A673 (cell line): ENCODE measurements around the gene MRPL38.

Source experiments
- EZH2 ChIP-seq: fragments of 200-600 bp; sonication (generic); IDR thresholded peaks from 2 replicates; pipeline ENCODE4 v1.6.1; 2017; ENCODE audit warnings: borderline replicate concordance, low read depth, mild to moderate bottlenecking, mixed read lengths, antibody characterized with exemption, low read length; ENCODE audit not compliant: poor library complexity, severe bottlenecking
- TF ChIP-seq, protein P1 (sequence below): fragments of 300-800, 200-600 bp; sonication (generic); conservative IDR thresholded peaks from 2 replicates; pipeline ENCODE4 v1.5.1; 2017; ENCODE audit warnings: low read depth, mild to moderate bottlenecking, antibody characterized with exemption, low read length, moderate library complexity, mixed read lengths

DNA sequence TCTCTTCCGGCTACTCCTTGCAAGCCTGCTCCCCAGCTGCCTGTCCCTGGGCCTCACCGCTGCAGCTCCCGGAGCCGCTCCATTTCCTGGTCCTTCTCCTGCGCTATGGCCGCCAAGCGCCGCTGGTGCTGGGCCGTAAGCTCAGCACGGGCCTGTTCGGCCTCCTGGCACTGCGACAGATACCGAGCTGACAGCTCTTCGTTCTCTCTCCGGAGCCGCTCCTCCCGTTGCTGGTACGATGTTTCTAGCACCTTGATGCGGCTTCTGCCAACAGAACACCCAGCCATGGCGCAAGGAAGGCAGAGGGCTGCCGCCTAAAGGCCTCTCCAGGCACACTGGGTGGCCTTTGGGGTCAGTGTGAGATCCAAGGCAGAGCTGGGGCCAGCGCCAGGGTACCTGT lies 14.9 kb upstream of the MRPL38 start:
- TF ChIP-seq, protein P1, sequence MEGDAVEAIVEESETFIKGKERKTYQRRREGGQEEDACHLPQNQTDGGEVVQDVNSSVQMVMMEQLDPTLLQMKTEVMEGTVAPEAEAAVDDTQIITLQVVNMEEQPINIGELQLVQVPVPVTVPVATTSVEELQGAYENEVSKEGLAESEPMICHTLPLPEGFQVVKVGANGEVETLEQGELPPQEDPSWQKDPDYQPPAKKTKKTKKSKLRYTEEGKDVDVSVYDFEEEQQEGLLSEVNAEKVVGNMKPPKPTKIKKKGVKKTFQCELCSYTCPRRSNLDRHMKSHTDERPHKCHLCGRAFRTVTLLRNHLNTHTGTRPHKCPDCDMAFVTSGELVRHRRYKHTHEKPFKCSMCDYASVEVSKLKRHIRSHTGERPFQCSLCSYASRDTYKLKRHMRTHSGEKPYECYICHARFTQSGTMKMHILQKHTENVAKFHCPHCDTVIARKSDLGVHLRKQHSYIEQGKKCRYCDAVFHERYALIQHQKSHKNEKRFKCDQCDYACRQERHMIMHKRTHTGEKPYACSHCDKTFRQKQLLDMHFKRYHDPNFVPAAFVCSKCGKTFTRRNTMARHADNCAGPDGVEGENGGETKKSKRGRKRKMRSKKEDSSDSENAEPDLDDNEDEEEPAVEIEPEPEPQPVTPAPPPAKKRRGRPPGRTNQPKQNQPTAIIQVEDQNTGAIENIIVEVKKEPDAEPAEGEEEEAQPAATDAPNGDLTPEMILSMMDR = no peak
- no peak for TF ChIP-seq EZH2
